Measurements from ENCODE around the gene AGXT.

Gene AGXT

DNA sequence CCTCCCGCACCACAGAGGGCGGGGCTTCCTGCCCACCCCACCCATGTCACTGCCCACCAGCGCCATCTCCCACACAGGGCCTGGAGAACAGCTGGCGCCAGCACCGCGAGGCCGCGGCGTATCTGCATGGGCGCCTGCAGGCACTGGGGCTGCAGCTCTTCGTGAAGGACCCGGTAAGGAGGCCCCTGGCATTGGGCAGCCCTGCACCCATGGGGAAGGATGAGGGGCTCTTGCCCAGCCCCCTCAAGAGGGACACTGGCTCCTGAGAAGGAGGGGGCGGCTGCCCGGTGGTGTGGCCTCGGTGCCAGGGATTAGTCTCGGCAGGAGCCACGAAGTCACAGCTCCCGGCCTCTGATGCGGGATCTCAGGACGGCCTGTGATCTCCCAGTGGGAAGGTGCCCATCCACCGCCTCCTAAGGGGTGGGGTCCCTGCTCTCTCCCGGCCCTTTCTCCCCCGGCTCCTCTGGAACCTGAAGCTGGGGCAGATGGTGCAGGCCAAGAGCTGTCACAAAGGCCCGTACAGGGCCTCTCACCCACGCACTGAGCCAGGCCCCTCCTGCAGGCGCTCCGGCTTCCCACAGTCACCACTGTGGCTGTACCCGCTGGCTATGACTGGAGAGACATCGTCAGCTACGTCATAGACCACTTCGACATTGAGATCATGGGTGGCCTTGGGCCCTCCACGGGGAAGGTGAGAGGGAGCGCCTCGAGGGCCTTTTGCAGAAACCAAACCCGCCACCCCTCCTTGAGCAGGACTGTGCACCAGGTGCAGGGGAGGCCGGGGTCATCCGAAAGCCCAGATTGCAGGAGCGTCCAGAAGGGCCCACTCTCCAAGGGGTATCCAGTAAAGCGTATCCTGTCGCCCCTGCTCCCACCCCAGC is 9.1 kb downstream of the AGXT start:
- H3K4me3 ChIP-seq (ENCODE audit: low read depth, low read length): no peak overlapping the region
- H3K27ac ChIP-seq: no peak overlapping the region
- no peaks in the 10 kb centered on the region for H3K36me3 ChIP-seq (replicated peaks)
- TF ChIP-seq, protein P1, sequence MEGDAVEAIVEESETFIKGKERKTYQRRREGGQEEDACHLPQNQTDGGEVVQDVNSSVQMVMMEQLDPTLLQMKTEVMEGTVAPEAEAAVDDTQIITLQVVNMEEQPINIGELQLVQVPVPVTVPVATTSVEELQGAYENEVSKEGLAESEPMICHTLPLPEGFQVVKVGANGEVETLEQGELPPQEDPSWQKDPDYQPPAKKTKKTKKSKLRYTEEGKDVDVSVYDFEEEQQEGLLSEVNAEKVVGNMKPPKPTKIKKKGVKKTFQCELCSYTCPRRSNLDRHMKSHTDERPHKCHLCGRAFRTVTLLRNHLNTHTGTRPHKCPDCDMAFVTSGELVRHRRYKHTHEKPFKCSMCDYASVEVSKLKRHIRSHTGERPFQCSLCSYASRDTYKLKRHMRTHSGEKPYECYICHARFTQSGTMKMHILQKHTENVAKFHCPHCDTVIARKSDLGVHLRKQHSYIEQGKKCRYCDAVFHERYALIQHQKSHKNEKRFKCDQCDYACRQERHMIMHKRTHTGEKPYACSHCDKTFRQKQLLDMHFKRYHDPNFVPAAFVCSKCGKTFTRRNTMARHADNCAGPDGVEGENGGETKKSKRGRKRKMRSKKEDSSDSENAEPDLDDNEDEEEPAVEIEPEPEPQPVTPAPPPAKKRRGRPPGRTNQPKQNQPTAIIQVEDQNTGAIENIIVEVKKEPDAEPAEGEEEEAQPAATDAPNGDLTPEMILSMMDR (IDR thresholded peaks at IDR 0.05; ENCODE audit: low read depth, low read length, missing control alignments): no peak
- no peak for DNase-seq
- H3K27me3 ChIP-seq (replicated peaks): no peaks in the 10 kb centered on the region
- in situ Hi-C loops (cut with HindIII; ENCODE audit: low pct_ligation_motif_present, low sequenced_read_pairs): no loop called here

DNA sequence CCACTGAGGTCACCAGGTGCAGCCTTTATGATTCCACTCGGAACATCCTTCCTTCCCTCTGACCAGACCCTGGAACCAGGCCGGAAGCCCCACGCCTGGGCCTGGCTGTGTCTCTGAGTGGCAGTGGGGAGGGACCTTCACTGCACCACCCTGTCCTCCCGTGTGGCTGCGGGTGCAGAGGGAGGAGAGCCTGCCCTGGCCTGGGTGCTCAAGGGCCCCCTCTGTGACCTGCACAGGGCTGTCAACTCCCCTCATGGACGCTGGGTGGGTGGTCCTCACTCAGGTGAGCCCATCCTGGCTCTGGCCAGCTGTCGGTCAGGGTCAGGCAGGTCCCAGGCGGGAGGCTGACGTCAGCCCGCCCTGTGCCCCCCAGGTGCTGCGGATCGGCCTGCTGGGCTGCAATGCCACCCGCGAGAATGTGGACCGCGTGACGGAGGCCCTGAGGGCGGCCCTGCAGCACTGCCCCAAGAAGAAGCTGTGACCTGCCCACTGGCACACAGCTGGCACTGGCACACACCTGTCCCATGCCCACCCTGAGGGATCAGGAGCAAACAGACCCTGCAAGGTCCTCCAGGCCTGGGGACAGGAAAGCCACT is 9.8 kb downstream of the AGXT start:
- Histone ChIP-seq H3K36me3 (replicated peaks) (no peaks in the 10 kb centered on the region), H3K27me3 (replicated peaks) (no peaks in the 10 kb centered on the region), H3K4me3 (ENCODE audit: low read depth, low read length) (no peak overlapping the region), H3K27ac (no peak overlapping the region)
- in situ Hi-C loops (cut with HindIII; ENCODE audit: low pct_ligation_motif_present, low sequenced_read_pairs): no loop called here
- no peak for DNase-seq
- TF ChIP-seq, protein P1 (IDR thresholded peaks at IDR 0.05; ENCODE audit: low read depth, low read length, missing control alignments): no peak

DNA sequence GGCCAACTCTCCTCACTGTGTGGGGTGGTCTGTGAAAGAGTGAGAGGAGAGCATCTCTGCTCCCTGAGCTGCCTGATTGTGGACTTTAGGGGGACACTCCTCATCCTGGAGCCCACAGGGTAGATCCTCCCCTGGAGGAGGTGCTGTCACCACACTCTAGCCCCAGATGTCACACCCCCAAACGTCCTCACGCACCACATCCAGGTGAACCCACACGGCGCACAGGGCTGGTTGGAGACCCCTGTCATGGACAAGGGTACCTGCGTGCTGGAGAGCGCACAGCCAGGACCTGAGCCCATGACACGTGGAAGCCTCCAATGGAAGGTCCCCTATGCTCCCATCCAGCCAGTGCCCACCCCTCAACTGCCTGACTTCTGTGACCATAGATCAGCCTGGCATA is 10.5 kb downstream of the AGXT start:
- H3K27me3 ChIP-seq (replicated peaks): no peaks in the 10 kb centered on the region
- no peak for DNase-seq
- TF ChIP-seq, protein P1 (IDR thresholded peaks at IDR 0.05; ENCODE audit: low read depth, low read length, missing control alignments): no peak

DNA sequence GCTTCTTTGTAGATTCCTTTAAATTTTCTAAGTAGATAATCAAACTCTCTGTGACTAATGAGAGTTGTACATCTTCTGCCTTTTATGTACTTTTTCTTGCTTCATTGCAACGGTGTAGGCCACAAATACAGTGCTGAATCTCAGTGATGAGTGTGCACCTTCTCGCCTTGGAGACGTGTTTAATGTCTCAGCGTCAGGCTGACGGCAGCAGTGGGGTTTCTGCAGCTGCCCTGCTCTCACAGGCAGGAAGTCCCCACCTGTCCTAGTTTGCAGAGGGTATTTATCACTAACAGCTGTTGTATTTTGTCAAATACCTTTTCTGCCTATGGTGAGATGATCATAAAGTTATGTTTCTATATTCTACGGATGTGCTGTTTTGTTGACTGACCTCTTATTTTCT is 13.3 kb downstream of the AGXT start:
- in situ Hi-C loops (cut with HindIII; ENCODE audit: low pct_ligation_motif_present, low sequenced_read_pairs): no loop called here
- Histone ChIP-seq H3K27ac (no peak overlapping the region), H3K27me3 (replicated peaks) (no peaks in the 10 kb centered on the region), H3K4me3 (ENCODE audit: low read depth, low read length) (no peak overlapping the region), H3K36me3 (replicated peaks) (no peaks in the 10 kb centered on the region)
- no peak for DNase-seq
- TF ChIP-seq, protein P1 (IDR thresholded peaks at IDR 0.05; ENCODE audit: low read depth, low read length, missing control alignments): no peak

More for the DNA sequence above, 10.5 kb downstream of the AGXT start:
- in situ Hi-C loops (cut with HindIII; ENCODE audit: low pct_ligation_motif_present, low sequenced_read_pairs): no loop called here
- Histone ChIP-seq H3K4me3 (ENCODE audit: low read depth, low read length) (no peak overlapping the region), H3K27ac (no peak overlapping the region), H3K36me3 (replicated peaks) (no peaks in the 10 kb centered on the region)

DNA sequence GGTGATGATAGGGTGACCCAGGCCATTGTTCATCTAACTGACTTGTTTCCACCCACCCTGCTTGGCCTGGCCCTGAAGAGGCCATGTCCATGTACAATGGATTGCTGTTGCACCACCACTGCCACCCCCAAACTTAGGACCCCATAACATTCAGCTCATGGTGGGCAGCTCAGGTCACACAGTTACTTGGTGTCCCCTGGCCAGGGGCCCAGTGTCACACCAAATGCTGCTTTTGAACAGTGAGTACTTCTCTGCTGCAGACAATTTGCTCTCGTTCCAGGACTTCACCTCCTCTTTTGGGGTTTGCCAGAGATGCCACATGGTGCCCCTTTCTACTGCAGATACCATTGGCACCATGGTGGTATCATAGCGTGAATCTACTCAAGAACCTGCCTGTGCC is 15.6 kb downstream of the AGXT start:
- TF ChIP-seq, protein P1 (IDR thresholded peaks at IDR 0.05; ENCODE audit: low read depth, low read length, missing control alignments): no peak
- H3K27ac ChIP-seq: no peak overlapping the region
- H3K4me3 ChIP-seq (ENCODE audit: low read depth, low read length): no peak overlapping the region
- no peaks in the 10 kb centered on the region for H3K36me3 ChIP-seq (replicated peaks)
- no peak for DNase-seq
- in situ Hi-C loops (cut with HindIII; ENCODE audit: low pct_ligation_motif_present, low sequenced_read_pairs): no loop called here
- no peaks in the 10 kb centered on the region for H3K27me3 ChIP-seq (replicated peaks)
